Duodenal mucosa (tissue), 2 donors: Measurements from ENCODE around the gene DOCK4.

ENCODE experiments used
- H3K27ac ChIP-seq: one replicate; pipeline ENCODE4 v1.7.0; 2013; ENCODE audit warnings: low read depth, low read length
- H3K27me3 ChIP-seq, 2 donors: one replicate each; pipeline ENCODE4 v1.7.0; 2013; ENCODE audit warnings: low read length in 2 of 2, control low read depth in 1 of 2; ENCODE audit not compliant: insufficient read depth in 2 of 2, control insufficient read depth in 1 of 2
- H3K36me3 ChIP-seq, 2 donors: one replicate each; pipeline ENCODE4 v1.7.0; 2013; ENCODE audit warnings: low read length in 2 of 2, control low read depth in 1 of 2; ENCODE audit not compliant: insufficient read depth in 2 of 2, control insufficient read depth in 1 of 2
- H3K4me1 ChIP-seq, 2 donors: one replicate each; pipeline ENCODE4 v1.7.0; 2013; ENCODE audit warnings: low read length in 2 of 2, control low read depth in 1 of 2; ENCODE audit not compliant: insufficient read depth in 2 of 2, control insufficient read depth in 1 of 2
- H3K4me3 ChIP-seq, 2 donors: one replicate each; pipeline ENCODE4 v1.7.0; 2013; ENCODE audit warnings: low read length in 2 of 2, low read depth in 1 of 2
- H3K9ac ChIP-seq, 2 donors: one replicate each; pipeline ENCODE4 v1.7.0; 2013; ENCODE audit warnings: low read length in 2 of 2, low read depth in 1 of 2
- H3K9me3 ChIP-seq, 2 donors: one replicate each; pipeline ENCODE4 v1.7.0; 2013; ENCODE audit warnings: low read length in 2 of 2, control low read depth in 1 of 2; ENCODE audit not compliant: control insufficient read depth in 1 of 2

Gene DOCK4

GRCh38 chr7:111801277-111801676 lies 404.9 kb downstream of the DOCK4 start:
- H3K36me3 ChIP-seq, result no peaks in the 10 kb centered on the region
- no peak overlapping the region for H3K27ac ChIP-seq
- no peaks in the 10 kb centered on the region for H3K4me1 ChIP-seq
- H3K9ac ChIP-seq, result no peak overlapping the region
- no peaks in the 10 kb centered on the region for H3K27me3 ChIP-seq
- peaks cover 37 to 42% of the 10 kb centered on the region in 2 donors for H3K9me3 ChIP-seq
- no peak overlapping the region for H3K4me3 ChIP-seq

- H3K9me3 ChIP-seq, result peaks cover 51 to 55% of the 10 kb centered on the region in 2 donors
These were observed 409.5 kb downstream of the DOCK4 start for GRCh38 chr7:111796671-111797070.

GRCh38 chr7:111789870-111790269 lies 416.3 kb downstream of the DOCK4 start:
- H3K9me3 ChIP-seq, result peaks cover 5 to 6% of the 10 kb centered on the region in 2 donors
- no peak overlapping the region for H3K27ac ChIP-seq
- no peaks in the 10 kb centered on the region for H3K36me3 ChIP-seq
- no peaks in the 10 kb centered on the region for H3K27me3 ChIP-seq
- H3K4me1 ChIP-seq, result no peaks in the 10 kb centered on the region
- no peak overlapping the region for H3K4me3 ChIP-seq
- H3K9ac ChIP-seq, result no peak overlapping the region

More at GRCh38 chr7:111796671-111797070, 409.5 kb downstream of the DOCK4 start:
- no peak overlapping the region for H3K27ac ChIP-seq
- no peaks in the 10 kb centered on the region for H3K27me3 ChIP-seq
- H3K4me1 ChIP-seq, result no peaks in the 10 kb centered on the region
- H3K36me3 ChIP-seq, result no peaks in the 10 kb centered on the region
- no peak overlapping the region for H3K4me3 ChIP-seq
- no peak overlapping the region for H3K9ac ChIP-seq

- Histone ChIP-seq H3K4me3 (no peak overlapping the region), H3K9me3 (no peaks in the 10 kb centered on the region), H3K36me3 (no peaks in the 10 kb centered on the region), H3K27ac (no peak overlapping the region), H3K27me3 (no peaks in the 10 kb centered on the region), H3K9ac (no peak overlapping the region), H3K4me1 (no peaks in the 10 kb centered on the region)
These were observed 417.2 kb downstream of the DOCK4 start for GRCh38 chr7:111789048-111789320.

- Histone ChIP-seq H3K9ac (no peak overlapping the region), H3K4me1 (no peaks in the 10 kb centered on the region), H3K9me3 (no peaks in the 10 kb centered on the region), H3K4me3 (no peak overlapping the region), H3K27ac (no peak overlapping the region), H3K27me3 (no peaks in the 10 kb centered on the region), H3K36me3 (no peaks in the 10 kb centered on the region)
These were observed 417.7 kb downstream of the DOCK4 start for GRCh38 chr7:111788286-111789047.

- no peaks in the 10 kb centered on the region for H3K4me1 ChIP-seq
- H3K36me3 ChIP-seq, result no peaks in the 10 kb centered on the region
- no peaks in the 10 kb centered on the region for H3K9me3 ChIP-seq
- H3K27me3 ChIP-seq, result no peaks in the 10 kb centered on the region
- H3K9ac ChIP-seq, result no peak overlapping the region
- no peak overlapping the region for H3K27ac ChIP-seq
- no peak overlapping the region for H3K4me3 ChIP-seq
These were observed 418.5 kb downstream of the DOCK4 start for GRCh38 chr7:111787741-111788140.

- no peaks in the 10 kb centered on the region for H3K27me3 ChIP-seq
- H3K9me3 ChIP-seq, result no peaks in the 10 kb centered on the region
- no peak overlapping the region for H3K4me3 ChIP-seq
- no peak overlapping the region for H3K27ac ChIP-seq
- H3K4me1 ChIP-seq, result no peaks in the 10 kb centered on the region
- no peak overlapping the region for H3K9ac ChIP-seq
- no peaks in the 10 kb centered on the region for H3K36me3 ChIP-seq
These were observed 419.1 kb downstream of the DOCK4 start for GRCh38 chr7:111787099-111787498.

GRCh38 chr7:111785076-111785475 lies 421.1 kb downstream of the DOCK4 start:
- no peak overlapping the region for H3K27ac ChIP-seq

GRCh38 chr7:111784296-111784695 lies 421.9 kb downstream of the DOCK4 start:
- H3K27me3 ChIP-seq, result no peaks in the 10 kb centered on the region
- no peak overlapping the region for H3K4me3 ChIP-seq
- H3K4me1 ChIP-seq, result no peaks in the 10 kb centered on the region
- H3K9me3 ChIP-seq, result no peaks in the 10 kb centered on the region
- no peak overlapping the region for H3K27ac ChIP-seq
- no peak overlapping the region for H3K9ac ChIP-seq
- H3K36me3 ChIP-seq, result no peaks in the 10 kb centered on the region

More at GRCh38 chr7:111785076-111785475, 421.1 kb downstream of the DOCK4 start:
- Histone ChIP-seq H3K27me3 (no peaks in the 10 kb centered on the region), H3K4me1 (no peaks in the 10 kb centered on the region), H3K9ac (no peak overlapping the region), H3K36me3 (no peaks in the 10 kb centered on the region), H3K9me3 (no peaks in the 10 kb centered on the region), H3K4me3 (no peak overlapping the region)

GRCh38 chr7:111783854-111784253 lies 422.3 kb downstream of the DOCK4 start:
- H3K27me3 ChIP-seq, result no peaks in the 10 kb centered on the region
- H3K4me3 ChIP-seq, result no peak overlapping the region
- no peak overlapping the region for H3K9ac ChIP-seq
- H3K27ac ChIP-seq, result no peak overlapping the region
- H3K4me1 ChIP-seq, result no peaks in the 10 kb centered on the region
- no peaks in the 10 kb centered on the region for H3K36me3 ChIP-seq
- H3K9me3 ChIP-seq, result no peaks in the 10 kb centered on the region
